ENCODE measurements around the gene ST6GALNAC3.
"Not testable (repeated sequence)": the region's sequence is repeated elsewhere in the genome, so short reads cannot be mapped to it uniquely, and the experiment has no call there.

Gene ST6GALNAC3

GRCh38 chr1:76106719-76107235, 32.2 kb downstream of the ST6GALNAC3 start:
- DNase-seq (ENCODE audit: low read depth in 2 of 2), result no peak

GRCh38 chr1:76109404-76109803, 34.9 kb downstream of the ST6GALNAC3 start:
- DNase-seq (ENCODE audit: low read depth in 2 of 2), result no peak

GRCh38 chr1:76109901-76110560, 35.5 kb downstream of the ST6GALNAC3 start:
- DNase-seq (ENCODE audit: low read depth in 2 of 2), result no peak

GRCh38 chr1:76110666-76111065, 36.1 kb downstream of the ST6GALNAC3 start:
- DNase-seq (ENCODE audit: low read depth in 2 of 2), result no peak

GRCh38 chr1:76112321-76112720, 37.8 kb downstream of the ST6GALNAC3 start:
- DNase-seq (ENCODE audit: low read depth in 2 of 2), result not testable (repeated sequence)

- DNase-seq (ENCODE audit: low read depth in 2 of 2), result no peak
These were observed 38.9 kb downstream of the ST6GALNAC3 start for GRCh38 chr1:76113446-76113845.

GRCh38 chr1:76115171-76115570, 40.6 kb downstream of the ST6GALNAC3 start:
- DNase-seq (ENCODE audit: low read depth in 2 of 2), result no peak

- no peak for DNase-seq (ENCODE audit: low read depth in 2 of 2)
These were observed 47.3 kb downstream of the ST6GALNAC3 start for GRCh38 chr1:76121850-76122249.

- DNase-seq (ENCODE audit: low read depth in 2 of 2), result no peak
These were observed 47.7 kb downstream of the ST6GALNAC3 start for GRCh38 chr1:76122271-76122670.

GRCh38 chr1:76123411-76124064, 49.0 kb downstream of the ST6GALNAC3 start:
- not testable (repeated sequence) for DNase-seq (ENCODE audit: low read depth in 2 of 2)

GRCh38 chr1:76124196-76124595, 49.6 kb downstream of the ST6GALNAC3 start:
- DNase-seq (ENCODE audit: low read depth in 2 of 2), result no peak

- DNase-seq (ENCODE audit: low read depth in 2 of 2), result no peak
These were observed 51.1 kb downstream of the ST6GALNAC3 start for GRCh38 chr1:76125473-76126219.

- DNase-seq (ENCODE audit: low read depth in 2 of 2), result no peak
These were observed 53.5 kb downstream of the ST6GALNAC3 start for GRCh38 chr1:76128096-76128495.

GRCh38 chr1:76129731-76130130, 55.2 kb downstream of the ST6GALNAC3 start:
- DNase-seq (ENCODE audit: low read depth in 2 of 2), result no peak

GRCh38 chr1:76130992-76131391, 56.4 kb downstream of the ST6GALNAC3 start:
- DNase-seq (ENCODE audit: low read depth in 2 of 2), result no peak

GRCh38 chr1:76133977-76134376, 59.4 kb downstream of the ST6GALNAC3 start:
- DNase-seq (ENCODE audit: low read depth in 2 of 2), result no peak

GRCh38 chr1:76135835-76136234, 61.3 kb downstream of the ST6GALNAC3 start:
- no peak for DNase-seq (ENCODE audit: low read depth in 2 of 2)

- no peak for DNase-seq (ENCODE audit: low read depth in 2 of 2)
These were observed 62.3 kb downstream of the ST6GALNAC3 start for GRCh38 chr1:76136894-76137293.

- DNase-seq (ENCODE audit: low read depth in 2 of 2), result no peak
These were observed 63.2 kb downstream of the ST6GALNAC3 start for GRCh38 chr1:76137746-76138145.

- no peak for DNase-seq (ENCODE audit: low read depth in 2 of 2)
These were observed 63.7 kb downstream of the ST6GALNAC3 start for GRCh38 chr1:76138217-76138616.

- DNase-seq (ENCODE audit: low read depth in 2 of 2), result no peak
These were observed 65.7 kb downstream of the ST6GALNAC3 start for GRCh38 chr1:76140227-76140626.

- no peak for DNase-seq (ENCODE audit: low read depth in 2 of 2)
These were observed 67.4 kb downstream of the ST6GALNAC3 start for GRCh38 chr1:76141929-76142328.

All from stimulated activated CD4-positive, alpha-beta T cell treated with anti-CD3 and anti-CD28 coated beads, Interleukin-1b, Interleukin-23, amount 100 ng/mL, for 4 hours (primary cell).